Esophagus muscularis mucosa (tissue), 4 donors: ENCODE data around the gene SPEM2.

Experiments
- CTCF ChIP-seq, 3 experiments: fragments of 200-600 bp in 2 of 3; fragments of 450-650 bp in 1 of 3; sonication (generic) in 2 of 3; IDR thresholded peaks; one replicate each; pipeline ENCODE4 v1.5.1; 2017 to 2019; ENCODE audit warnings: antibody characterized with exemption in 3 of 3, mild to moderate bottlenecking in 2 of 3, moderate library complexity in 1 of 3
- EP300 ChIP-seq: sonication (generic); formaldehyde crosslinking; IDR thresholded peaks from one replicate; pipeline ENCODE4 v1.6.1; 2017; ENCODE audit warnings: antibody characterized with exemption
- POLR2A ChIP-seq: fragments of 450-650 bp; IDR thresholded peaks from one replicate; pipeline ENCODE4 v1.6.1; 2017; ENCODE audit warnings: antibody characterized with exemption, moderate library complexity, mild to moderate bottlenecking, low read depth
- POLR2AphosphoS5 ChIP-seq, 2 donors: sonication (generic); formaldehyde crosslinking; IDR thresholded peaks; one replicate each; pipeline ENCODE4 v1.6.1; 2017; ENCODE audit warnings: antibody characterized with exemption in 2 of 2

- TF ChIP-seq CTCF (IDR thresholded peaks at IDR 0.05) (no peak), POLR2AphosphoS5 (IDR thresholded peaks at IDR 0.05) (no peak), POLR2A (no peak), EP300 (no peak)
These were observed 6.9 kb downstream of the SPEM2 start for GRCh38 chr17:7432296-7432695.
